NCI-H510A treated with DMSO at 0.1 percent for 48 hours (cell line): ENCODE results near the gene HSPA9.

Source experiments
- DNase-seq: peaks from one replicate; lab custom pipeline; 2025; lab: John Stamatoyannopoulos, UW

Gene HSPA9

GRCh38 chr5:138560971-138561370 lies 14.2 kb downstream of the HSPA9 start:
- no peak for DNase-seq

- no peak for DNase-seq
Measured at GRCh38 chr5:138559937-138560336, 15.3 kb downstream of the HSPA9 start.

GRCh38 chr5:138557677-138558076 lies 17.5 kb downstream of the HSPA9 start:
- DNase-seq: no peak

DNA sequence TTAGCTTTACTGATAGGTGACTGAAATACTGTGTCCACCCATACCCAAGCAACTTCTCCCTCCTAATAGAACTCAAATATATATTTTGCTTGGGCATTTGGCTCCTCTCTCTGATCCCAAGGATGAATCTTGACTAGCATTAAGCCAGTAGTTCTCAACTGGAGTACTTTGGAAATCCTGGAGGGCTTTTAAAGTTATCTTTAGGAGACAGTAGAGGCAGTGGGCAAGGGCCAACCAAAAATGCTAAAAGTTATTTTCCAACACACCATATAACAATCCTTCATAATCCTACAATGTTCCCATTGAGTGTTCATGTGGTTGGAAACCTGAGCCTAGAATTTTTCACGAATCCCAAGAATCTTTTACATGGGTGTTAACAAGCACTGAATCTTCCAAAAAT lies 21.1 kb downstream of the HSPA9 start:
- no peak for DNase-seq

DNA sequence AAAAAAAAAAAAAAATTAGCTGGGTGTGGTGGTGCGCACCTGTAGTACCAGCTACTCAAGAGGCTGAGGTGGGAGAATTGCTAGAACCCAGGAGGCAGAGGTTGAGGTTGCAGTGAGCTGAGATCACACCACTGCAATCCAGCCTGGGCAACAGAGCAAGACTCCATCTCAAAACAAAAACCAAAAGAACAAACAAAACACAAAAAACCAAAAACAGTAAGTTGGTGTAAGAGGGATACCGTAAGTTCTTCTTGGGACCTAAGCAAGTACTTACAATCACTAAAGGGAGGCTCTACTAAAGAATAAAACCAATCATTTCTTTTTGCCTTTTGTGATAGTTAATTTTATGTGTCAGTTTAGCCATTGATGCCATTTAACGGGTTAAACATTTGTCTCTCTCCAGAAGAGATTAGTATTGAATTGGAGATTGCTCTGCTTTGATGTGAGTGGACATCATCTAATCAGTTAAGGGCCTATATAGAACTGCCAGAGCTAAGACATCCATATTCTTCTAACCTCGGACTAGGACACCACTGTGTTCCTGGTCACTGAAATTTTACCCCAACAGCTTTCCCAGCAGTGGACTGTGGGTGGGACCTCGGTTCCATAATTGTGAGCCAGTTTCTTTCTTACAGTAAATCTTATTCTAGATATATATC lies 21.6 kb downstream of the HSPA9 start:
- DNase-seq: no peak

DNA sequence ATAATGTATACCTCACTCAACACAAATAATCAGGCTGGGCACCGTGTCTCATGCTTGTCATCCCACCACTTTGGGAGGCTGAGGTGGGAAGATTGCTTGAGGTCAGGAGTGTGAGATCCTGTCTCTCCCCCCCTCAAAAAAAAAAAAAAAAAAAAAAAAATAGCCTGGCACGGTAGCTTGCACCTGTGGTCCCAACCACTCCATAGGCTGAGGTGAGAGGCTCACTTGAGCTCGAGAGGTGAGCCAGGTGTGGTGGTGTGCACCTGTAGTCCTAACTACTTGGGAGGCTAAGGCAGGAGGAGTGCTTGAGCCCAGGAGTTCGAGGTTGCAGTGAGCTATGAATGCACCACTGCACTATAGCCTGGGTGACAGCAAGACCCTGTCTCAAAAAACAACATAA lies 22.5 kb downstream of the HSPA9 start:
- DNase-seq: no peak

DNA sequence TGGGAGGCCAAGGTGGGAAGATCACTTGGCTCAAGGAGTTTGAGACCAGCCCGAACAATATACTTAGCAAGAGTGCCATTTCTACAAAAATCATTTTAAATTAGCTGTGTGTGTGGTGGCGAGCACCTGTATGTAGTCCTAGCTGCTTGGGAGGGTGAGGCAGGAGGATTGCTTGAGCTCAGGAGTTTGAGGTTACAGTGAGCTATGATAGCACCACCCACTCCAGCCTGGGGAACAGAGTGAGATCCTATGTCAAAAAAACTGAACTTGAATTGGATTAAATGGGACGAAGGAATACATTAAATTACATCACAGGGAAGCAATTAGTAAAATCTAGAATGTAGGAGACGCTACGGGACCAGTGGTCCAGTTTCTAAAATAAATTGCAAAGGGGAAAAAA lies 25.8 kb downstream of the HSPA9 start:
- no peak for DNase-seq

DNA sequence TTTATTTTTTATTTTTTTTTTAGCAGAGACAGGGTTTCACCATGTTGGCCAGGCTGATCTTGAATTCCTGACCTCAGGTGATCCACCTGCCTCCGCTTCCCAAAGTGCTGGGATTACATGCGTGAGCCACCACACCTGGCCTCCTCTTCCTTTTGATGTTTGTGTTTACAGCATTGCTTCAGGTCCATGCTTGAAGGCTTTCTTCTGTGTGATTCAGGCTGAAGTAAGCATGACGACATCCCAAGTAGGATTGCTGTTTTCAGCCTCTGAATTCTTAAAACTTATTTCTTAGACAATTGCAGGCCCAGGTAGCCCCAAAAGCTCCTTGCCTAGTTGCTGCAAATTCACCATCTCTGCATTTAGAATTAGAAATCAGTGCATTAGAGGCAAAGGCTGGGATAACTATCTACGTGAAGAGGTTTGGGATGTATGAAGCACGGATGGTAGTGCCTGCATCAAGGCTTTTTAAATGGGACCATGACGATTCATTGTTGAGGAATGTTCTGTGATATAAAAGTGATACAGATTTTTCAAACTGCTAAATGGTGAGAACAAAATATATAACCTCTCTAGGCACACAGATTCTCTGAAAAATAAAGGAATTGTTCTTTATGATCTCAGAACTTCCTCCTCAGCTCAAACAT lies 29.2 kb downstream of the HSPA9 start:
- DNase-seq: no peak

- no peak for DNase-seq
Measured at GRCh38 chr5:138544181-138545134, 30.7 kb downstream of the HSPA9 start.

GRCh38 chr5:138543730-138544104 lies 31.5 kb downstream of the HSPA9 start:
- no peak for DNase-seq

- DNase-seq: peak; percentile 92
Measured at GRCh38 chr5:138542956-138543729, 32.1 kb downstream of the HSPA9 start, which contains the start of gene ETF1. ETF1 (minus strand) TSS chr5:138543236; CDS start chr5:138542918, 318 bp downstream.

GRCh38 chr5:138542180-138542955 lies 32.8 kb downstream of the HSPA9 start:
- DNase-seq: no peak

- no peak for DNase-seq
Measured at GRCh38 chr5:138541511-138542179, 33.6 kb downstream of the HSPA9 start.

DNA sequence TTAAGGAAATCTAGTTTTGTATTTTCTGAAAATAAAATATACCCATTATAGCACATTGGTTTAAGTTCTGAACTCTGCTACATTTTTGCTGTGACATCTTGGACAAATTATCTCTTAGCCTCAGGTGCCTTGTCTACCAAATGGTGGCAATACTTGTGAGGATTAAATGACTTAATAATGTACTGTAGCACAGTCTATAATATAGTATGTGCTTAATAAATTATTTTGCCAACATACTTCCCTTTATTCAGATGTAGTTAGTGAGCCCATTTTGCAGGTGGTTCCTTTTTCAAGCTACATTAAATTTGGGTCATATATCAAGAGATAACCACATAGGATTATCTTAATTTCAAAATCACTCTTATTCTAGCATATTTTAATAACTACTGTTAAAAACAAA lies 35.4 kb downstream of the HSPA9 start:
- DNase-seq: no peak

GRCh38 chr5:138538943-138539627 lies 36.1 kb downstream of the HSPA9 start:
- DNase-seq: no peak

DNA sequence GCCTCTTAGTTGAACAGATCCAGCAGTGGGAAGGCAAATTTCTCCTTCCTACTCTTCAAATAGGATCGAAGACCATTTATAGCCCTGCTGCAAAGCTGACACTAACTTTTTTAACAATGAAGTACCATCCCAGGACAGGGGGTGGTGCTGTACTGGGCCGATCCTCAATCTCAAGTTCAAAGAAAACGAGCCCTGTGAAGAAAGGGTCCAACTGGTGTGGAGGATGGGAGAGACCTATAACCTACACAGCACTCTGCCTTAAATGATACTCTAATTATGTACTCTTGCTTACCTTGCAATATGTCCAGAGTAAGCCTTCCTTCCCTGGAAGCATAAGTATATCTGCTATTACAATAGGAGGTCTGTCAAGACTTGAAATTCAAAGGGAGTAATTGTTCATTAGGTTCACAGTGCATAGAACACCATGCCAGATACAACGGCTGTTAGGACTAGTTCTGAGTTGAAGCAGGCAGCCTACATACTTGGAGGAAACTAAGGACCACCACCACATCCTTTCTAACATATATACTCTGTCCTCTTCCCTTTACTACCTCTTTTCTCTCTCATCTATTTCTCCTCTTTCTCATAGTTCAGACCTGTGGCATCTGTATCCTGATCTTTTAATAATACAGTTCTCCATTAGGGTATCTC lies 38.4 kb downstream of the HSPA9 start:
- no peak for DNase-seq

- DNase-seq: no peak
Measured at GRCh38 chr5:138536215-138536614, 39.0 kb downstream of the HSPA9 start.

DNA sequence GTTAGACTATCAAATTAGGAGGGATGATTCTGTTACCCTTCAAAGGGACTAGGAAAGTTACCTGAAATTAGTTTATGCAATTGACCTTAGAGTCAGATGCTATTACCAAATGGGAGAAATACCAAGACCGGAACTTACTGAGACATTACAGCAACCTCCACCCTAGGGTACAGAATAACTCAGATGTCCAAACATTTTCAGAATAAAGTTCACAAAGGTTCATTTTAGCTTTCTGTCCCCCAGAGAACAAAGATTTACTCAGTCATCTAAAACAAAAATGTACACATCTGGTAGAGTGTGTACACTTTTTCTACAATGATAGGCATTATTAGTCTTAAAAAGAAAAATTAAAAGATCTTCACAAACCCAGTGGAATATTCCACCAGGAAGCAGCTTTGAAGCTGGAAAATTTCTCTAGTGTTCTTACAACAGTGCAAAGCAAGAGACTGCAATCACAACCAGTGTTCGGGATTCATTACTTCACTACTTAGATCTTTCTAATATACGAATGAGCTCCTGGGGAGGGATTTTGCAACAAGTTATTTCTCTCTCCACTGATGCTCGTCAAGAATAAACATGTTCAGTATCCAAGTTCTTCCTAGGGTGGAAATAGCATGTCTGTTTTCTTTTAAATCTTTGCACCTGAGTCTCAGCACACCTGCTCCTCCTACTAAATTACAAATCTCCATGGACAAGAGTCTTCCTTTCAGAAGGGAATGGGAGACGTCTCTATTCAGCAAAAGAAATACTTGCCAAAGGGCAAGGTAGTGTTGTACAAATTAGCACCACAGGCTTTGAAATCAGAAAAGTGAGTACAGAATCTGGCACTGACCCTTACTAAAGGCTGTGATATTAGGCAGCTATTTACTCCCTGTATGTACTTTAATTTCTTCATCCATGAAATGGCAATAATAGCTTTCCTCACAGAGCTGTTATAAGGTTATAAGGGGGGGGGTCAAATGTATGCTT lies 40.9 kb downstream of the HSPA9 start:
- DNase-seq: no peak
